GM21737 (cell line): ENCODE measurements around the gene FMN1.
"Not testable (repeated sequence)": the region's sequence is repeated elsewhere in the genome, so short reads cannot be mapped to it uniquely, and the experiment has no call there.

Source experiments
- ATAC-seq: cut with Tn5 transposase; IDR thresholded peaks from one replicate; pipeline ENCODE4 v1.9.1; 2021; ENCODE audit warnings: mild to moderate bottlenecking, moderate library complexity; ENCODE audit not compliant: unreplicated experiment

Gene FMN1

GRCh38 chr15:33095641-33096040 is 98.9 kb downstream of the FMN1 start:
- no peak for ATAC-seq

- ATAC-seq = no peak
These were observed 100.2 kb downstream of the FMN1 start for GRCh38 chr15:33094336-33094735.

- ATAC-seq = no peak
These were observed 101.3 kb downstream of the FMN1 start for GRCh38 chr15:33093222-33093621.

GRCh38 chr15:33091983-33092693 is 102.4 kb downstream of the FMN1 start:
- ATAC-seq = no peak

DNA sequence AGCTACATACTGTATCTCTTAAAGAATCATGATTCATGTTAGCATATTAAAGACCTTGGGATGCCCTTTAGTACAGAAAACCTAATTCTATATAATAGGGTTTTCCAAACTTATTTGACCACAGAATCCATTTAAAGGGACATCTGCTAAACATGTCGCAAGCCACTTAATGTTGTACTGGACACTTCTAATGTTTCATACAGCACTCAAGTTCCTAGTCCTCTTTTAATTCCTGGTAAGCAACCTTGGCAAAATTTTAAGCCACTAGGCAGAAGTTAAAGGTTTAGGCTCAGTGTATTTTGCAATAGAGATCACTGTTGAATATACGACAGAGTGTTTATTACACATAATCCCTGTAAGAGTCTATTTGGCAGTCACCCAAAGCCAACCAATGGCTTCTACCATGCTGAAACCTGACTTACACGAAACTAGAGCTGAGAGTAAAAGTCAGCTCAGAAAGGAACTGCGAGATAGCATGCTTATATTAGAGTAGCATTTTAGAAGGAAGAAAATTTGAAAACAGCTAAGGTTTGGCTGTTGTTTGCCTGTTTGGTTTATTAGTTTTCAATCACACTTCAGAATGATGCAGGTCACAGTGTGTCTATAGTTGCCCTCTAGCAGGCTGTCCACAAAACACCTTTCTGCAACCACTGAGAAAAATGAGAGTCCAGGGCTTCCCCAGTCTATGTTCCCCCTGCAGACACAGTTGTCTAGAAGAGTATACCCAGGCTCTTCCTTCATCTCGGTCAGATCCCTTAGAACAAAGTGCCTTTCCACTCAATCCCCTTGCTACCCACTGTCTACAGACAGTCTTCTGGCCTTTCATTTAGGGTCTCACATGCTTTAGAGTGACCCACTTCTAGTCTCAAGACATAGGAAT is 104.4 kb downstream of the FMN1 start:
- ATAC-seq = no peak

DNA sequence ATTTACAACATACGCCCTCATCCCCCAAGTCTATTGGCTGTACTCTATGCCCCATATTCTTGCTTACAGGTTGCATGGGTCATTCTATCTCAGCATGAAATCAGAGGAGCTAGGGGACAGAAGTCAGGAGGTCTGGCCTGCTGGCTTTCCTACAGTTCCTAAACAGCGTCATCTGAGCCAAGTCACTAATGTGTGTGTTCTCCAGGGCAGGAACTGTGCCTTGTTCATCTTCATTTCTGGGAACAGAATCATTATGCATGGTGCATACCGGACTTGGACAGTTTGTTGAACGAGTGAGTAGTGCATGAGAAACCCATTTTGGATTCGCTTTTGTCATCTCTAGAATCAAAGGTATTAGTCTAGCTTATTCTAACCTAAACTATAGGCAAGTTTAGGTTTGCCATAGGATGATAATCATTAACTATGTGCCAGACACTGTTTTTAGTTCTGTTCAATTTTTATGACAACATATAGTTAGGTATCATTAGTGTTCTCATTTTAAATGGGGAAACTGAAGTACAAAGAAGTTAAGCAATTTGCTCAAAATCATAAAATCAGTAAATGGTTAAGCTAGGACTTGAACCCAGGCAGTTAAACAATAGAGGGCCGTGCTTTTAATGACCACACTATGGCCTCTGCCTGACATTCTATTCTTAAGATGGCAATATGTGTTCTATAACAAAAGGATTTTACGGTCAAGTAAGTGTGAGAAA is 105.2 kb downstream of the FMN1 start:
- ATAC-seq = no peak

DNA sequence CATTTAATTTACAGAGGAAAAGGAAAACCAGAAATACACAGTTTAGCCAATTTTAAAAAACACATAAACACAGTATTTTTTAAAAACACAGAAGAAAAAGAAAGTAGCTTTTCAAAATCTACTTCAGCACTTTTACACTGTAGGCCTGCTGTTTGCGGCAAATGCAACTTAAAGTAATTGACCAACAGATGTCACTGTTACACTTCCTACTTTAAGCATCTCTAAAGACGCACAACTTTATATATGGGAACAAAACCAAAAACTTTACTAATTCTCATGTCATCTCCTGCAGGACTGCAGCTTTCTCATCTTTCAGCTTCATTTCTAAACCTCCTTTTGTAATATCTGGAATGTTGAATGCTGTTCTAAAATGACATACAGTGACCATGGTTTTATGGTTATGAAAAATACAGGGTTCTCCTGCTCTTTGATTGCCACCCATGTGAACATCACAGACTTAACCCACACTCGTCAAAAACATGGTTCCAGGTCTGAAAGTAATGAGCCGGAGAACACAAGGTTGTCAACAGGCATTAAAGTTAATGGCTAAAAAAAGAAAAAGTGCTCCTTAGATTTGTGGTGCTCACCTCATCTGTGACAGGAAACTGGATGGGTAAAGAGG is 107.9 kb downstream of the FMN1 start:
- no peak for ATAC-seq

DNA sequence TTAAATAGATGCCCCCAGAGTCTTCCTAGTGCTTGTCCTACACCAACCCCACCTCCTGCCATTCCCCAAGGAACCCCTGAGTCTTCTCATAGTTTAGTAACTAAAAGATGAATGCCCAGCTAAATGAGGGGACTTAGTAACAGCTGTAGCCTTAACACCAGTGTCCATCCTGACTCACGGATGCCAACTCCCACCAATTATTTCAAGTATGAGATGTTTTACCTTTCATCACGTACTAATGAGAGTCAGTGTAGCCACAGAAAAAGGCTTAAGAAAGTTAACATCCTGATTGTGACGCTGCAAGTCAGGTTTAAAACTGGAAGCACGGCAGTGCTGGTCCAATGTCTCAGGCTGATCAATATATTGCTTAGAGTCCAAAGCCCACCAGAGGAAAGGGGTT is 109.9 kb downstream of the FMN1 start:
- no peak for ATAC-seq

DNA sequence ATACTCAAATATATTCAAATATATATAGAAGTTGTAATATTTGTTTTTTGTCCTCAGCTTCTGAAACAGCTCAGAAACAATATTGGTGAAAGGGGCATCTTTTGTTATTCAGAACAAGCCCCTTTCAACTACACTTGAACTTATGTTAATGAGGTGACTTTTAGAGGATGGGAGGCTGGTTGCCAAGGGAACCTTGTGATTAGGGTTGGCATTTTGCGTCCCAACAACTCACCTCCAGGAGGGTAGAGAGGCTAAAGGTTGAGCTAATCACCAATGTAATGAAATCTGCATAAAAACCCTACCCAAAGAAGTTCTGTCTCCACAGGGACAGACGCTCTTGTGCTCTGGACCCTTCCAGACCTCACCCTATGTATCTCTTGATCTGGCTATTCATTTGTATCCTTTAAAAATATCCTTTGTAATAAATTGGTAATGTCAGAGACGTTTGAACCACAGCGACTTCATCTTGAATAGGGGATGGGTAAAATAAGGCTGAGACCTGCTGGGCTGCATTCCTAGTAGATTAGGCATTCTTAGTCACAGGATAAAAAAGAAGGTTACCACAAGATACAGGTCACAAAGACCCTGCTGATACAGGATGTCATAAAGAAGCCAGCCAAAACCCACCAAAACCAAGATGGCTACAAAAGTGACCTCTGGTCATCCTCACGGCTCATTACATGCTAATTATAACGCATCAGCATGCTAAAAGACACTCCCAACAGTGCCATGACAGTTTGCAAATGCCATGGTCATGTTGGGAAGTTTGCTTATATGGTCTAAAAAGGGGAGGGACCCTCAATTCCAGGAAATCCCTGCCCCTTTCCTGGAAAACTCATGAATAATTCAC is 111.1 kb downstream of the FMN1 start:
- no peak for ATAC-seq

DNA sequence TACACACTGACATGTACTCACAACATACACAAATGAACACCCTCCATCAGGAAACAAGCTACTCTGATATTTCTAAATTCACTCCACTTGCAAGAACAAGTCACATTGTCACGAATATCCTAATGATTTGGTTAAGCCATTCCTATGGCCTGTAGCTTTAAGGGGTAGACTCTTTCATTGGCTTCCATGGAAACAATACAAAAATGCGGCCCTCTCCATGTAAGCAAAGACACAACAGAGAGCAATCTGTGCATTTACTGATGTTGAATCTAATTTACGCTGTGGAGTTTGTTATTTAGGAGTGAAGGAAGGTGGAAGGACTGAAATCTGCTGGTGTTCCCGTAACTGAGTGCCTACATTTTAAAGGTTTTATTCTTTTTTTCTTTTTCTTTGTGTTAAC is 114.5 kb downstream of the FMN1 start:
- ATAC-seq = no peak

- ATAC-seq = no peak
These were observed 115.9 kb downstream of the FMN1 start for GRCh38 chr15:33078607-33079006.

DNA sequence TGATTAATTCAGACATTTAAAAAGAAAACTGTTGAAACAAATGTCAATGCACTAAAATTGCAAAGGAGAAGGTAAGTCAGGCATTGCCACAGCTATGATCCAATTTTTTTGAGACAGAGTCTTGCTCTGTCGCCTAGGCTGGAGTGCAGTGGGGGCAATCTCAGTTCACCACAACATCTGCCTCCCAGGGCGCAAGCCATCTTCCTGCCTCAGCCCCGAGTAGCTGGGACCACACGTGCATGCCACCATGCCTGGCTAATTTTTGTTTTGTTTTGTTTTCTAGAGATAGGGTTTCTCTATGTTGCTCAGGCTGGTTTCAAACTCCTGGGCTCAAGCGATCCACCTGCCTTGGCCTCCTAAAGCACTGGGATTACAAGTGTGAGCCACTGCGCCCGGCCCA is 117.6 kb downstream of the FMN1 start:
- no peak for ATAC-seq

DNA sequence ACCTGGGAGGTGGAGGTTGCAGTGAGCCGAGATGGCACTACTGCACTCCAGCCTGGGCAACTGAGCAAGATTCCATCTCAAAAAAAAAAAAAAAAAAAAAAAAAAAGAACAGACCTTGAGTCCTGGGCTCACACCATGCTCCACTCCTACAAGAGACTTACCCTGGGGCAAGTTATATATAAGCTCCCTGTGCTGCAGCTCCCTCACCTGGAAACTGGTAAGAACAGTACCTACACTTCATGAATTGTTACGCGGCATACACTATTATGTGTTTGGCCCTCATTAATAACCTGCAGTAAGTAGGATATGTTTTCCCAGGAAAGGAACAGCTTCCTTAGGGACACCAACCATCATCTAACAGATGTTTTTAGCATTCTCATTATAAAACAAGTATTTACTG is 119.6 kb downstream of the FMN1 start:
- ATAC-seq = no peak

DNA sequence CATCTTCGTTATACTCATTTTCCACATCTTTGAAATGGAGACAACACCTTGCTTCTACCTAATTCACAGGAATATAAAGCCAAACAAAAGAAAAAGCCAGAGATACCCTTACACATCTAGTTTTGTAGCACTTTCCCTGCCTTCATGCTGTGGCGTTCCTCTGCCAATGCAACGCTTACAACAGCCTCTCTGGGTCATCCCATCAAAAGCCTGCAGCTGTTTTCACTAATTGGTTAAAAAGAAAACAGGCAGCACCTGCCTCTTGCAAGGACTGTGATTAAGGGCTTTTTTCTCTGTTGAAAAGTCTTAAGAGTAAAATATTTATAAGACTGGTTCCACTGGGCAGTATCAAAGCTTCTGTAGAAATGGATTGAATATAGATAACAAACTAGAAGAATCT is 120.3 kb downstream of the FMN1 start:
- no peak for ATAC-seq

DNA sequence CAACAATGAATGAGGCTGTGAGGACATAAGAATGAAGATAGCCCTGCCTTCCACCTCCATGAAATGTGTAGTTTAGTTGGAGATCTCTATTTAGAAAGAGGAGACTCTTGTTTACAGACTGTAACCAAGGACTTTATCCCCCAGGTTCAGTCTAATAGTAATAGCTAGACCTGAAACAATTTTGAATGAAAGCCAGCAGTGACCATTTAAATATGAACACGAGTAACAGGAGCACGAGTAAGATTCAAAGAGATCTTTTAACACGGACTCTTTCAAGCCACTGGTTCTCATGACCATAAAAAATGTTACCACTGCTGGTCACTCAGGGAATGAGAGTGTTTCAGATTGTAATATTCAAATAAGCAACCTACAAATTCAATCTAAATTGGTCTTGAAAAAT is 123.1 kb downstream of the FMN1 start:
- ATAC-seq = no peak

DNA sequence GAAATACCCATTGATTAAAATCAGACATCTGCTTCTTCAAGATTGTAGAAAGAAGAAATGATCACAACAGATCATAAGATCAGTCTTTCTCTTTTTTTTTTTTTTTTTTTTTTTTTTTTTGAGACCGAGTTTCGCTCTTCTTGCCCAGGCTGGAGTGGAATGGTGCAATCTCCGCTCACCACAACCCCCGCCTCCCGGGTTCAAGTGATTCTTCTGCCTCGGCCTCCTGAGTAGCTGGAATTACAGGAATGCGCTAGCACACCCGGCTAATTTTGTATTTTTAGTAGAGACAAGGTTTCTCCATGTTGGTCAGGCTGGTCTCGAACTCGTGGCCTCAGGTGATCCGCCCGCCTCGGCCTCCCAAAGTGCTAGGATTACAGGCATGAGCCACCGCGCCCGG is 124.6 kb downstream of the FMN1 start:
- not testable (repeated sequence) for ATAC-seq

DNA sequence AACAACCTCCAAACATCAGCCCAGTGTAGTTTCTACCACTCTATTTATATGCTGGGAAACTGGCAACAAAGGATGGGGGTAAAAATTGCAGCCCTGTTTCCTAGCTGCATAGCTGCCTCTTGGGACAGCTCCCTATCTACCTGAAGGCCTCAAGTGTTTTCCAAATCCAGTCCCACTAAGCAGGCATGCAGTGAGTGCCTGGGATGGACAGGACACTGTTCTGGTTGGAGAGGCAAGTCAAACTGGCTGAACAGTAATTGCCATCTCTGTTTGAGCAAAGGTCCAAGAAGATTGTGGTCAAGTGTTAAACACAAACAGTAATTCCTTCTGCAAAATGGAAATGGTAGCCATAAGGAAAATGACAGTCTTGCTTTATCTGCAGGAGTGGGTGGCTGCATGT is 125.4 kb downstream of the FMN1 start:
- no peak for ATAC-seq

DNA sequence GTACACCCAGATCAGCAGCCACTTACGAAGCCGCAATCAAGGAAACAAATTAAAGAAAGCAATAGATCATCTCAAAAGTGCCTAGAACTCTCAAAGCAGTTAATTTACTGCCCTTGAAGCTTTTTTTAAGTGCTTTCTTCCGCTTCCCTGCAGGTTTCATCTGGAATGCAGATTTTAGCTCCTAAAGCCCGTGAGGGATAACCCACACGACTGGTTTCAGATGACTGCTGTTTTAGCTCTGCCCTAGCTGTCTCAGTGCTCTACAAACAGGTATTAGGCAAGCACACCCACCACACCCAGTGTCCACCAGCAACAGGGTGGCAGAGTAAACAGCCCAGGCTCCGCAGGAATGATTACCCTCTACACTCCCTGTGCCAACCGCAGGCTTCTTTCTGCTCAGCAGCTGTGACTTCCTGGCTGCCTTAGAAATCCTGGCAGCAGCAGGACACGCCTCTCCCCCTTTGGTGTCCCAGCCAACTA is 126.0 kb downstream of the FMN1 start:
- no peak for ATAC-seq

GRCh38 chr15:33068007-33068481 is 126.5 kb downstream of the FMN1 start:
- ATAC-seq = no peak

DNA sequence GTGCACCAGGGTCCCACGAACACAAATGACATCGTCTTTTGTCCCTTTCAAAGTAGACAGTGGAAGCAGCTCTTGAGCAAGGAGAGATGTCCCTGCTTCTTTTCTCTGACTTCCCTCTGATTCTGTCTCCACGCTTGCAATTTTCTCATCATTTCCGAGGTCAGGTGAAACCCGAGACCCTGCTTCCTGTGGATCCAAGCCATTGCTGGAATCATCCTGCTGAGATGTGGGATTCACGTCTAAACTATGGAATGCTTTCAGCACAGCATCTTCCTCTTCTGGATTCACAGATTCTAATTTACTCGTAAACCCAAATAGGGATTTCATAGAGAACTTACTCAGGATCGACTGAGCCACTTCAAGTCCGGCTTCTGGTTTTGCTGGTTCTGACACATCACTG is 127.1 kb downstream of the FMN1 start:
- ATAC-seq = no peak
